Gastrocnemius medialis (tissue), 4 donors: ENCODE results near the gene C1QTNF6.

Experiments
- CTCF ChIP-seq, 5 experiments: fragments of 450-650 bp in 3 of 5; fragments of 200-600 bp in 2 of 5; sonication (generic) in 2 of 5; IDR thresholded peaks in 4 of 5; conservative IDR thresholded peaks in 1 of 5; 1 replicate in 4 of 5; 2 replicates in 1 of 5; pipeline ENCODE4 v1.5.1; 2016 to 2019; ENCODE audit warnings: antibody characterized with exemption in 5 of 5, mild to moderate bottlenecking in 3 of 5, moderate library complexity in 3 of 5
- POLR2A ChIP-seq, 2 donors: fragments of 450-650 bp; IDR thresholded peaks; one replicate each; pipeline ENCODE4 v1.6.1; 2017; ENCODE audit warnings: antibody characterized with exemption in 2 of 2, mild to moderate bottlenecking in 2 of 2, moderate library complexity in 2 of 2

GRCh38 chr22:37194750-37195149, 6.7 kb upstream of the C1QTNF6 start:
- no peak for TF ChIP-seq POLR2A (IDR thresholded peaks at IDR 0.05)
- no peak for TF ChIP-seq CTCF (IDR thresholded peaks at IDR 0.05 in 4 of 5, conservative IDR thresholded peaks at IDR 0.05 in 1 of 5)
